ENCODE data around the gene CUL4B. TPM values are rescaled to one million over a fixed set of nuclear protein-coding genes. Genes with fewer than 3 reads are reported as not detected.
"Not testable (repeated sequence)": the region's sequence is repeated elsewhere in the genome, so short reads cannot be mapped to it uniquely, and the experiment has no call there.

CUL4B gene
- 117 and 155 TPM in 2 replicates for total RNA-seq (2014; rRNA removed; shearing (Covaris generic))

- DNase-seq (ENCODE audit: low read depth), result peak; percentile 98
Observed at GRCh38 chrX:120560842-120561633, at the start of gene CUL4B. Gene CUL4B, minus strand, starts transcription at chrX:120560962. Its CDS starts 324 bp downstream, at chrX:120560638.

GRCh38 chrX:120604361-120604782 is 43.6 kb upstream of the CUL4B start:
- DNase-seq (ENCODE audit: low read depth), result peak; percentile 66

GRCh38 chrX:120603707-120604360 is 43.1 kb upstream of the CUL4B start, which contains the start of gene MCTS1:
Gene MCTS1, plus strand, starts transcription at chrX:120604101. Its CDS starts 136 bp downstream, at chrX:120604237.
- DNase-seq (ENCODE audit: low read depth), result peak; percentile 99

- DNase-seq (ENCODE audit: low read depth), result no peak
Observed at GRCh38 chrX:120585702-120586101, 24.9 kb upstream of the CUL4B start.

- DNase-seq (ENCODE audit: low read depth), result no peak
Observed at GRCh38 chrX:120575379-120576114, 14.8 kb upstream of the CUL4B start.

- not testable (repeated sequence) for DNase-seq (ENCODE audit: low read depth)
Observed at GRCh38 chrX:120573806-120574205, 13.0 kb upstream of the CUL4B start.

GRCh38 chrX:120570011-120570600 is 9.3 kb upstream of the CUL4B start:
- no peak for DNase-seq (ENCODE audit: low read depth)

- no peak for DNase-seq (ENCODE audit: low read depth)
Observed at GRCh38 chrX:120568609-120569008, 7.8 kb upstream of the CUL4B start.

GRCh38 chrX:120568035-120568434 is 7.3 kb upstream of the CUL4B start:
- no peak for DNase-seq (ENCODE audit: low read depth)

GRCh38 chrX:120566817-120567216 is 6.1 kb upstream of the CUL4B start:
- no peak for DNase-seq (ENCODE audit: low read depth)

GRCh38 chrX:120564925-120565324 is 4.2 kb upstream of the CUL4B start:
- DNase-seq (ENCODE audit: low read depth), result no peak

- DNase-seq (ENCODE audit: low read depth), result no peak
Observed at GRCh38 chrX:120562569-120562926, 1.8 kb upstream of the CUL4B start.

GRCh38 chrX:120561634-120562568 is 1.1 kb upstream of the CUL4B start:
- no peak for DNase-seq (ENCODE audit: low read depth)

GRCh38 chrX:120560405-120560841 is 339 bp downstream of the CUL4B start:
- no peak for DNase-seq (ENCODE audit: low read depth)

- peak; percentile 33 for DNase-seq (ENCODE audit: low read depth)
Observed at GRCh38 chrX:120559804-120560203, 958 bp downstream of the CUL4B start.

- no peak for DNase-seq (ENCODE audit: low read depth)
Observed at GRCh38 chrX:120556251-120556650, 4.5 kb downstream of the CUL4B start.

- peak; percentile 98 for DNase-seq (ENCODE audit: low read depth)
Observed at GRCh38 chrX:120549483-120550452, 11.0 kb downstream of the CUL4B start.

- no peak for DNase-seq (ENCODE audit: low read depth)
Observed at GRCh38 chrX:120536061-120536460, 24.7 kb downstream of the CUL4B start.

GRCh38 chrX:120534413-120535205 is 26.2 kb downstream of the CUL4B start:
- no peak for DNase-seq (ENCODE audit: low read depth)

All from M059J (cell line).